HepG2 (cell line): ENCODE results near the gene KATNBL1. TPM values are rescaled to one million over a fixed set of nuclear protein-coding genes. Genes with fewer than 3 reads are reported as not detected.

Experiments
- ATAC-seq: fragments of 200-7000 bp; cut with Tn5 transposase; 3 replicates; pipeline ENCODE4 v1.9.1; 2020; ENCODE audit warnings: mild to moderate bottlenecking, moderate library complexity
- BruUV-seq: library from RNA; stranded (reverse); fragments of 400-500 nt; replicated peaks from 2 replicates; lab custom pipeline; 2021; lab: Mats Ljungman, UMichigan
- CTCF ChIA-PET: fragments of 300-600 bp; formaldehyde crosslinking; extraction: SDS; loops from one replicate; lab custom pipeline; 2021; ENCODE audit warnings: low total read pairs, inconsistent platforms, low intra/inter-chr PET ratio; lab: Yijun Ruan, JAX
- POLR2A ChIA-PET: fragments of 350-600 bp; sonication (Branson Sonifier 250); formaldehyde crosslinking; loops from one replicate; lab custom pipeline; 2020; ENCODE audit warnings: antibody characterized with exemption, inconsistent platforms; lab: Yijun Ruan, JAX
- DNase-seq: peaks from one replicate; pipeline ENCODE4 v3.0.0-alpha.2; 2015; ENCODE audit warnings: low spot score
- FAIRE-seq: peaks from 3 replicates; lab custom pipeline; 2011; peaks lifted over from hg19 to GRCh38; lab: Jason Lieb, UNC
- H2AFZ ChIP-seq: one replicate; pipeline ENCODE4 v1.6.1; 2011; ENCODE audit warnings: low read length, inconsistent platforms
- H3K27ac ChIP-seq: fragments of 300-600 bp; 3 replicates; pipeline ENCODE4 v1.8.0; 2011; ENCODE audit warnings: mixed run types, mild to moderate bottlenecking, mixed read lengths, low read length, inconsistent platforms; ENCODE audit not compliant: insufficient read depth; ENCODE audit errors: extremely low read length
- H3K27me3 ChIP-seq, 2 experiments: fragments of 200-600 bp in 1 of 2; 2 replicates in 1 of 2; 3 replicates in 1 of 2; pipeline versions ENCODE4 v1.6.0 to v1.8.0; 2011; ENCODE audit warnings: low read length in 2 of 2, mild to moderate bottlenecking in 2 of 2, moderate library complexity in 2 of 2, inconsistent platforms in 1 of 2; ENCODE audit not compliant: insufficient read depth in 2 of 2, control insufficient read depth in 1 of 2
- H3K36me3 ChIP-seq, 2 experiments: fragments of 200-600 bp in 1 of 2; replicated peaks in 1 of 2; 2 replicates in 1 of 2; 3 replicates in 1 of 2; pipeline versions ENCODE4 v1.5.1 to v1.8.0; 2011; ENCODE audit warnings: low read length in 2 of 2, inconsistent platforms in 1 of 2; ENCODE audit not compliant: insufficient read depth in 2 of 2, control insufficient read depth in 1 of 2
- H3K4me1 ChIP-seq: 2 replicates; pipeline ENCODE4 v1.5.1; 2012; ENCODE audit warnings: low read length, inconsistent platforms; ENCODE audit not compliant: insufficient read depth
- H3K4me2 ChIP-seq: 2 replicates; pipeline ENCODE4 v1.6.0; 2011; ENCODE audit warnings: low read depth, low read length, inconsistent platforms
- H3K4me3 ChIP-seq, 3 experiments: fragments of 200-600 bp in 1 of 3; sonication (generic), shearing (Covaris generic) in 1 of 3; replicated peaks in 1 of 3; 2 replicates each; pipeline ENCODE4 v1.5.1; 2011 to 2016; ENCODE audit warnings: low read length in 3 of 3, inconsistent platforms in 2 of 3, low read depth in 2 of 3, mild to moderate bottlenecking in 2 of 3, control low read depth in 1 of 3, mixed read lengths in 1 of 3; ENCODE audit not compliant: insufficient read depth in 1 of 3
- H3K79me2 ChIP-seq: one replicate; pipeline ENCODE4 v1.6.1; 2011; ENCODE audit warnings: low read length, inconsistent platforms; ENCODE audit not compliant: insufficient read depth
- H3K9ac ChIP-seq: 2 replicates; pipeline ENCODE4 v1.6.0; 2011; ENCODE audit warnings: mild to moderate bottlenecking, low read depth, low read length, inconsistent platforms; ENCODE audit not compliant: insufficient read depth
- H3K9me3 ChIP-seq: 2 replicates; pipeline ENCODE4 v1.5.1; 2012; ENCODE audit warnings: mild to moderate bottlenecking, low read length
- H4K20me1 ChIP-seq: 2 replicates; pipeline ENCODE4 v1.6.0; 2011; ENCODE audit warnings: inconsistent platforms, mild to moderate bottlenecking, low read length, moderate library complexity; ENCODE audit not compliant: insufficient read depth
- ARID2 ChIP-seq: sonication (generic); formaldehyde crosslinking; IDR thresholded peaks from 2 replicates; pipeline ENCODE4 v1.8.1; 2022; ENCODE audit warnings: mild to moderate bottlenecking, missing genetic modification reagents, borderline replicate concordance
- CHCHD3 ChIP-seq: sonication (generic); formaldehyde crosslinking; IDR thresholded peaks from 2 replicates; pipeline ENCODE4 v1.8.0; 2022; ENCODE audit warnings: mild to moderate bottlenecking, missing genetic modification reagents, moderate library complexity
- CSRNP2 ChIP-seq: sonication (generic); formaldehyde crosslinking; conservative IDR thresholded peaks from 2 replicates; pipeline ENCODE4 v1.8.0; 2022; ENCODE audit warnings: low read depth, missing genetic modification reagents
- HDAC1 ChIP-seq: sonication (generic); formaldehyde crosslinking; IDR thresholded peaks from 2 replicates; pipeline ENCODE4 v1.5.1; 2020; ENCODE audit warnings: mild to moderate bottlenecking, missing genetic modification reagents
- HOXA5 ChIP-seq: sonication (generic); formaldehyde crosslinking; IDR thresholded peaks from 2 replicates; pipeline ENCODE4 v1.4.0; 2020; ENCODE audit warnings: missing genetic modification reagents
- PITX1 ChIP-seq: sonication (generic); formaldehyde crosslinking; IDR thresholded peaks from 2 replicates; pipeline ENCODE4 v1.5.1; 2020; ENCODE audit warnings: mild to moderate bottlenecking, missing genetic modification reagents
- RARA ChIP-seq: IDR thresholded peaks from 2 replicates; pipeline ENCODE4 v1.6.1; 2016; ENCODE audit warnings: missing genetic modification reagents, missing compliant biosample characterization
- RELA ChIP-seq: sonication (generic); formaldehyde crosslinking; IDR thresholded peaks from 2 replicates; pipeline ENCODE4 v1.4.0; 2020; ENCODE audit warnings: missing genetic modification reagents
- SIN3B ChIP-seq: fragments of 150-350 bp; IDR thresholded peaks from 2 replicates; pipeline ENCODE4 v1.6.1; 2014; ENCODE audit warnings: low read length
- ZBTB8A ChIP-seq: sonication (generic); formaldehyde crosslinking; IDR thresholded peaks from 2 replicates; pipeline ENCODE4 v1.4.0; 2020; ENCODE audit warnings: mild to moderate bottlenecking, low read depth, missing genetic modification reagents, borderline replicate concordance
- ZMYM2 ChIP-seq: sonication (generic); formaldehyde crosslinking; IDR thresholded peaks from 2 replicates; pipeline ENCODE4 v1.8.0; 2022; ENCODE audit warnings: mild to moderate bottlenecking, missing genetic modification reagents
- ZNF121 ChIP-seq: sonication (generic); formaldehyde crosslinking; IDR thresholded peaks from 2 replicates; pipeline ENCODE4 v1.5.0; 2020; ENCODE audit warnings: mild to moderate bottlenecking, missing genetic modification reagents
- ZNF337 ChIP-seq: sonication (generic); formaldehyde crosslinking; IDR thresholded peaks from 2 replicates; pipeline ENCODE4 v1.5.1; 2020; ENCODE audit warnings: missing genetic modification reagents, low read depth, mild to moderate bottlenecking, borderline replicate concordance
- ZNF562 ChIP-seq: sonication (generic); formaldehyde crosslinking; IDR thresholded peaks from 2 replicates; pipeline ENCODE4 v1.8.0; 2022; ENCODE audit warnings: missing genetic modification reagents, borderline replicate concordance
- WGBS: methylation state at CpG from one replicate; pipeline ENCODE4 v1.1.6; 2017; ENCODE audit warnings: low lambda C conversion rate; 5-methylcytosine and 5-hydroxymethylcytosine counted together
- in situ Hi-C: cut with HindIII; loops from 2 replicates; pipeline ENCODE4 v1.10.0; 2017; ENCODE audit warnings: low pct_unique_long_range_greater_than_20kb; ENCODE audit not compliant: extremely low pct_ligation_motif_present
- intact Hi-C: fragments of 100-400 bp; cut with micrococcal nuclease; formaldehyde crosslinking; loops from one replicate; pipeline ENCODE4 v1.10.0; 2022; ENCODE audit not compliant: unreplicated experiment
- polyA plus RNA-seq, 8 experiments: library from polyadenylated mRNA; depleted of rRNA in 3 of 8; stranded (reverse) in 7 of 8; unstranded in 1 of 8; fragments of >200 nt; fragmentation: Illumina TruSeq in 4 of 8; extraction: Trizol in 4 of 8; gene quantifications; 2 replicates each; pipeline versions ENCODE4 v1.2.1 to v1.2.3, GENCODE V29; 2011 to 2016; ENCODE audit warnings: low read depth in 4 of 8, missing spikeins in 1 of 8, mixed read lengths in 1 of 8; ENCODE audit not compliant: insufficient read depth in 1 of 8
- total RNA-seq, 5 experiments: library from RNA; depleted of rRNA; stranded (reverse); fragments of >200 nt; fragmentation: Illumina TruSeq; extraction: Trizol; gene quantifications; 2 replicates each; pipeline ENCODE4 v1.2.3, GENCODE V29; 2016; ENCODE audit warnings: low read depth in 1 of 5
- TF ChIP-seq, protein P1 (sequence below): sonication (generic); formaldehyde crosslinking; IDR thresholded peaks from 2 replicates; pipeline ENCODE4 v1.5.0; 2020; ENCODE audit warnings: mild to moderate bottlenecking, missing genetic modification reagents

The KATNBL1 gene
- total and polyA plus RNA-seq, 2 of the 13 experiments (the other 11 are each of a cell fraction or from before 2014, with no cell fraction given), result 23.4 to 42.8 TPM

DNA sequence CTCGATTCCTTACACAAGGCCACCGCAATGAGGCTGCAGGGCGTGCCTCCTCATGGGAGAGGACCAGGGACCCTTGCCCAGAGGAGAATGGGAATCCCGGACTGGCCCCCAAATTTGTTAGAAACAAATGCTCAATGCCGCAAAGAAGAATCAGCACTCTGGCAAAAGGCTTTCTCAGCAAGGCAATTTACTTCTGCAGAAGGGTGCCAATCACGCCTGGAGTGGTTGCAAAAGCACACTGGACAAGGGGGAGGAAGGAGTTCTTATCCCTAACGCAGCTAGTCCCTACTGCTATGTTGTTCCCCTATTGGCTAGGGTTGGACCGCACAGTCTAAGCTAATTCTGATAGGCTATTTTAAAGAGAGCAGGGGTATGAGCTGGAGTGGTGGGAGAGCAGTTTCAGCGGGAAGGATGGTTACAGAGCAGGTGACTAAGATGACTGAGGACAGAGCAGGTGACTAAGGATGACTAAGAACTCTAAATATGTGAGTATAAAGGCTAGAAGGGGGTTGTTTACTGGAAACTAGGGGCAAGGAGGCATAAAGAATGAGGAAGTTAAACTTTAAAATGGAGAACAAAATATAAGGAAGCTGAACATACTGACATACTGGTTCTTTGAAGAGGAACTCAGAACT, 48.5 kb downstream of the KATNBL1 start:
- ATAC-seq, result no peak
- H2AFZ ChIP-seq, result no peak overlapping the region
- H3K9me3 ChIP-seq, result peaks cover 19% of the 10 kb centered on the region
- H3K9ac ChIP-seq, result no peak overlapping the region
- ChIA-PET POLR2A (no interaction called here), CTCF (no interaction called here)
- H3K36me3 ChIP-seq, result peaks cover 2 to 20% of the 10 kb centered on the region in 2 experiments; a peak in 4 of 5 replicates
- 94% methylated on average over 9 of the region's 9 CpGs for WGBS
- H3K27me3 ChIP-seq, result no peaks in the 10 kb centered on the region
- in situ Hi-C loops, result no loop called here
- H4K20me1 ChIP-seq, result no peaks in the 10 kb centered on the region
- no peak overlapping the region for H3K27ac ChIP-seq
- TF ChIP-seq ZNF562 (CRISPR knock-in tag), result peak; percentile 87; the same call in 1 of the 2 replicates
- TF ChIP-seq CSRNP2 (CRISPR knock-in tag), result no peak
- no peak for TF ChIP-seq RARA (CRISPR knock-in tag)
- 0 out of 2 replicates have a peak, but pooled peaks have one; percentile 39 for TF ChIP-seq ZMYM2
- no peak for DNase-seq
- peaks cover 3% of the 10 kb centered on the region for H3K79me2 ChIP-seq
- peaks cover 20% of the 10 kb centered on the region for H3K4me1 ChIP-seq
- no TSS peak for BruUV-seq
- no peak overlapping the region for H3K4me2 ChIP-seq
- FAIRE-seq, result no peak
- intact Hi-C loops, result no loop called here
- no peak overlapping the region for H3K4me3 ChIP-seq

- H3K4me2 ChIP-seq, result no peak overlapping the region
- TF ChIP-seq HDAC1 (CRISPR knock-in tag), result no peak
- no peak for TF ChIP-seq ZNF337 (CRISPR knock-in tag)
- no peak for TF ChIP-seq ZBTB8A
- TF ChIP-seq ZNF121 (CRISPR knock-in tag), result no peak
- TF ChIP-seq, protein P1, sequence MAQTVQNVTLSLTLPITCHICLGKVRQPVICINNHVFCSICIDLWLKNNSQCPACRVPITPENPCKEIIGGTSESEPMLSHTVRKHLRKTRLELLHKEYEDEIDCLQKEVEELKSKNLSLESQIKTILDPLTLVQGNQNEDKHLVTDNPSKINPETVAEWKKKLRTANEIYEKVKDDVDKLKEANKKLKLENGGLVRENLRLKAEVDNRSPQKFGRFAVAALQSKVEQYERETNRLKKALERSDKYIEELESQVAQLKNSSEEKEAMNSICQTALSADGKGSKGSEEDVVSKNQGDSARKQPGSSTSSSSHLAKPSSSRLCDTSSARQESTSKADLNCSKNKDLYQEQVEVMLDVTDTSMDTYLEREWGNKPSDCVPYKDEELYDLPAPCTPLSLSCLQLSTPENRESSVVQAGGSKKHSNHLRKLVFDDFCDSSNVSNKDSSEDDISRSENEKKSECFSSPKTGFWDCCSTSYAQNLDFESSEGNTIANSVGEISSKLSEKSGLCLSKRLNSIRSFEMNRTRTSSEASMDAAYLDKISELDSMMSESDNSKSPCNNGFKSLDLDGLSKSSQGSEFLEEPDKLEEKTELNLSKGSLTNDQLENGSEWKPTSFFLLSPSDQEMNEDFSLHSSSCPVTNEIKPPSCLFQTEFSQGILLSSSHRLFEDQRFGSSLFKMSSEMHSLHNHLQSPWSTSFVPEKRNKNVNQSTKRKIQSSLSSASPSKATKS, result no peak
- no peak for TF ChIP-seq HOXA5
- no peak for TF ChIP-seq PITX1 (CRISPR knock-in tag)
- TF ChIP-seq RELA (CRISPR knock-in tag), result no peak
- no peak for TF ChIP-seq SIN3B
- TF ChIP-seq ARID2, result no peak
- TF ChIP-seq CHCHD3 (CRISPR knock-in tag), result no peak
Observed at GRCh38 chr15:34160735-34161134, 49.2 kb downstream of the KATNBL1 start.

More at GRCh38 chr15:34160735-34161134, 49.2 kb downstream of the KATNBL1 start:
- Histone ChIP-seq H3K9ac (no peak overlapping the region), H3K27me3 (no peaks in the 10 kb centered on the region), H3K4me1 (peaks cover 20% of the 10 kb centered on the region), H3K79me2 (no peaks in the 10 kb centered on the region), H3K27ac (no peak overlapping the region), H3K9me3 (peaks cover 22% of the 10 kb centered on the region), H3K4me3 (no peak overlapping the region), H4K20me1 (no peaks in the 10 kb centered on the region), H2AFZ (no peak overlapping the region), H3K36me3 (peaks cover 2 to 24% of the 10 kb centered on the region in 2 experiments; a peak in 4 of 5 replicates)
- intact Hi-C loops (no loop called here), in situ Hi-C loops (no loop called here)
- FAIRE-seq (no peak), ATAC-seq (no peak), DNase-seq (peak; percentile 3)
- no TSS peak for BruUV-seq
- POLR2A ChIA-PET, result no interaction called here
- WGBS, result 98% methylated on average over 5 of the region's 5 CpGs
- CTCF ChIA-PET, result no interaction called here
